GM19372 (cell line): Measurements from ENCODE around the gene CRB2.
"Not testable (repeated sequence)": the region's sequence is repeated elsewhere in the genome, so short reads cannot be mapped to it uniquely, and the experiment has no call there.

Source experiments
- ATAC-seq: cut with Tn5 transposase; IDR thresholded peaks from one replicate; pipeline ENCODE4 v1.9.1; 2021; ENCODE audit warnings: mild to moderate bottlenecking, low read depth, moderate library complexity; ENCODE audit not compliant: unreplicated experiment

Gene CRB2

DNA sequence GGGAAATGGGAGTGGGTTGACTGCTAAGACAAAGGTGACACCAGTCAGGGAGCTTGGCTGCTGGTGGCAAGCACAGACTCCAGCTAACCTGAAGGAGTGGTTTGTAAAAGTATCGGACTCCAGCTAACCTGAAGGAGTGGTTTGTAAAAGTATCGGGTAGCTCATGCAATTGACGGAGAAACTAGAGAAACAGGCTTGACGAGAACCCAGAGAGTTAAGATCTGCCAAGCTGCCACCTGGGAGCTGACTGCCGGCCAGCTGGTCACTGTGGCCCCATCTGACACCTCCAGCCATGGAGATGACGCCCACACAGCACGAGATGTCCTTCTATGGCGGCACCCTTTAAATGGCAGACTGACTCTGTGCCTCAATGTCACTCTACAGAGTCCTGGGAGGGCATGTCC lies 28.3 kb upstream of the CRB2 start:
- no peak for ATAC-seq

DNA sequence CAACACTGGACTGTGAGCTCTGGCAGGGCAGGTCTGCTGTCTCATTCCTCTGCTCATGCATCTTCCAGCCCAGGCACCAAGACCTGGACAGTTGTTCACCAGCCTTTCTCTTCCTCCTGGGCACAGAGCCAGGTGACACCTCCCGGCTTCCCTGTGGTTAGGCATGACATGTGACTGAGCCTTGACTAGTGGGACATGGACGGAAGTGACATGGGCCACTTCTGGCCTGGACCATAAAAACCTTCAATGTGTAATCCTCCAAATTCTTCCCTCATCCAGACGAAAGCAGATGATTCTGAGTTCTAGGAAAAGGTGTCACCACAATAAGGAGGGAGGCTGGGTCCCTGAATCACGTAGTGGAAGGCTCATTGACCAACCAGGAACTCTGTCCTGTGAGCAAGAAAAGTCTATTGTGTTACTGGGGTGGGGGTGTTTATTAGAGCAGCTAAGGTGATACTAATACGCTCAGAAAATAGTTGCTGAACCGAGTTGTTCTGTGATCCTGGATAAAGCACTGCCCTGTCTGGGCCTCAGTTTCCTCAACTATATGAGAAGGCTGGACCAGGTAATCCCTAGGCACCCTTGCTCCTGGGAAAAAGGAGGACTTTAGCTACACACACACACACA lies 26.6 kb upstream of the CRB2 start:
- ATAC-seq, result no peak

DNA sequence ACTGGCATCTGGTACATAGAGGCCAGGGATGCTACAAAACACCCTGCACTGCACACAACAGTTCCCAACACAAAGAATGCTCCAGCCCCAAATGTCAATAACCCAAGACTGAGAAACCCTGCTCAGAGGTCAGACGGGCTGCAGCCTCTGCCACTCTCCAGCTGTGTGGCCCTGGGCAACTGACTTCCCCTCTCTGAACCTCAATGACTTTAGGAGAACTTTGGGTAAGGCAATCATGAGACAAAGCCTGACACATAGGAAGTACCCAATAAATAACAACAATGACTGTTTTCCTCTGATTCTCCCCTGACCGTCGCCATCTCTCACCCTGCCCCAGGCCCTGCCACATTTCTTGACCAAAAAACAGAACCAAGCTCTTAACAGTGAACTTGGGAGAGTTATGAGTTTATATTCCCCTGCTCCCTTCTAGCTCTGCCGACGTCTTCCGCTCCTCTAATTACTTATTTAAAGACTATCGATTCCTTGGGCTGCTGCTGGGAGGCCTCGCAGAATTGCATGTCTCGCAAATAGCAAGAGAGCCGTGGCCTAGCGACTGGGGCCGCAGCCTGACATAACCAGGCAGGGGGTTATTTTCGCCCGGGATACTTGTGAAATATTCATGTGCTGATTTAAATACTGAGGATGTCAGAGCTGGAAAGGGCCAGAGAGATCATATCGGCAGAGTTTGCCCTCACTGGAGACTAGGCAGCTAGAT lies 24.5 kb upstream of the CRB2 start:
- no peak for ATAC-seq

DNA sequence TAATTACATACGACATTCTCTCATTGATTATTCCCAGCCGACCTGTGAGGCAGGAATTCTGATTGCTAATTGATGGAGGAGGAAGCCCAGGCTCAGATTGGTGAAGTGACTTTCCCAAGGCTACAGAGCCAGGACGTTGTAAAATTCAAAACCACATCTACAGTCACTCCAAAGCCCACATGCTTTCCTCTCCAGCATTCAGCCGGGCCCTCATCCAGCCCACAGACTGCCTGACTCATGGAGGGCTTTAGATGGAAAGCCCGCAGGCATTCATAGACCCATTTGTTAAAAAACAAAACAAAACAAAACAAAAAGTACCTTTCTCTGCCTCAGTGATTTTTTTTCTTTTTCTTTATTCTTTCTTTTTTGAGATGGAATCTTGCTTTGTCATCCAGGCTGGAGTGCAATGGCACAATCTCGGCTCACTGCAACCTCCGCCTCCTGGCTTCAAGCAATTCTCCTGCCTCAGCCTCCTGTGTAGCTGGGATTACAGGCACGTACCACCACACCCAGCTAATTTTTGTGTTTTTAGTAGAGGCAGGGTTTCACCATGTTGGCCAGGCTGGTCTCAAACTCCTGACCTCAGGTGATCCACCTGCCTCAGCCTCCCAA lies 22.8 kb upstream of the CRB2 start:
- not testable (repeated sequence) for ATAC-seq

DNA sequence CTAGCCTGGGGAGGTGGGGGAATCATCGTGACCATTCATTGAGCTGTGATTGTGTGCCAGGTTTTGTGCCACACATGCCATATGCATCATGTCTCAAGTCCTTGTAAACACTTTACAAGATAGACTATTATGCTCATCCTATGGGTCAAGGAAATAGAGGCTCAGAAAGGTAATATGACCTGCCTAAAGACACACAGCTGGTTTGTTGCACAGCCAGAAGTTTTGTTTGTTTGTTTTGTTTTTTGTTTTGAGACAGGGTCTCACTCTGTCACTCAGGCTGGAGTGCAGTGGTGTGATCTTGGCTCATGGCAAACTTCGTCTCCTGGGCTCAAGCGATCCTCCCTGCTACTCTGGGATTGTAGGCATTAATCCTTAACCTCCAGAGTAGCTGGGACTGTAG lies 21.4 kb upstream of the CRB2 start:
- no peak for ATAC-seq

DNA sequence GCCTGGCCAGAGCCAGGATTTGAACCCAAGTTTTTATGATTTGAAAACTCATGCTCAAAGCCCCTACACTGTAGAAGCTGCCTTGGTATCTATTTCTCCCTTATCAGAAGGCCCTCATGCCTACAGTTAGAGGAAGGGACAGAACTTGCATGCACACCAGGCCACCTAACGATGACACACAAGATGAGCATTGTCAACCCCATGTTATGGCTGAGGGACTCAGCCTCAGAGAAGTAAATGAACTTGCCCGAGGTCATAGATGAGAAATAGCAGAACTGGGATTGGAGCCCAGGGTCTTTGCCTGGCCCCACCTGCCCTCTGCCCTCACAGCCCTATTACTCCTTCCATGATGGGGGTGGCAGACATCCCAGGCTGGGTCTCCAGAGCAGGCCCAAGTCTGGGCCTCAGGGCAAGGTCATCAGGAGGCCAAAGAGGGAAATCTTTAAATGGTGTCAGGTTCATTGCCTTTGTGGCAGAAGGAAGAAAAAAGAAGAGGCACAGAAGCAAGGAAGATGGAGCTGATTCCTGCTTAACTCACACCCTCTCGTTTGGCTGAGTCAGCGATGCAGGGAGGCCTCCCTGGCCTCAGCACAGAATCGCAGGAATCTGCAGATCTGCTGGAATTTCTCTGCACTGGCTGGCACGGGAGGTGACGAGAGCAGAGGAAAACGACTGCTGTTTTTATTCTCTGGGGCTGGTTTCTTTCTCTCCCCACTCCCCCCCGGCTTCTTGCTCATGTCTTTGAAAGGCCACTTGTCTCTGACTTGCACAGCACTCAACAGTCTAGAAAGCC lies 20.6 kb upstream of the CRB2 start:
- ATAC-seq, result no peak

GRCh38 chr9:123335986-123336329 lies 20.0 kb upstream of the CRB2 start:
- no peak for ATAC-seq

- ATAC-seq, result no peak
Observed at GRCh38 chr9:123336449-123336848, 19.5 kb upstream of the CRB2 start.

GRCh38 chr9:123336959-123337358 lies 19.0 kb upstream of the CRB2 start:
- ATAC-seq, result no peak

- no peak for ATAC-seq
Observed at GRCh38 chr9:123337971-123338370, 18.0 kb upstream of the CRB2 start.

- peak; percentile 65 for ATAC-seq
Observed at GRCh38 chr9:123338710-123339665, 17.0 kb upstream of the CRB2 start.

- ATAC-seq, result peak; percentile 40
Observed at GRCh38 chr9:123339666-123340510, 16.1 kb upstream of the CRB2 start.

DNA sequence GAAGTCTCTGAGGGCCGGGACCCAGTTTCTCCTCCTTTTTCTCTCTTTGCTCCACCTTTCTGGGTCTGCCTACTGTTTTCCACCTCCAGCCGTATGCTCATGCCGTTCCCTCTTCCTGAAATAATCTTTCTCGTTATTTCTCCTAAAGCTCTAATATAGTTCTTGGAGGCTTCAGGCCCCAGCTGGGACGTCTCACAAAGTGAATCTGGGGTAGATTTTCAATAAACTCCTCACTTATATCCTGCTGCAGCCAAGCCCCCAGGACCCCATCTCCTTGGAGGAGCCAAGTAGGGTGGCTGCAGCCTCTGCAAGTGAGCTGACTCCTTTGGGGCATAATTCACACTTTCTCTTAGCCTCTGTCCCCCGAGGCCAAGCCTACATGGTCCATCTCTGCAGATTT lies 14.2 kb upstream of the CRB2 start:
- no peak for ATAC-seq

DNA sequence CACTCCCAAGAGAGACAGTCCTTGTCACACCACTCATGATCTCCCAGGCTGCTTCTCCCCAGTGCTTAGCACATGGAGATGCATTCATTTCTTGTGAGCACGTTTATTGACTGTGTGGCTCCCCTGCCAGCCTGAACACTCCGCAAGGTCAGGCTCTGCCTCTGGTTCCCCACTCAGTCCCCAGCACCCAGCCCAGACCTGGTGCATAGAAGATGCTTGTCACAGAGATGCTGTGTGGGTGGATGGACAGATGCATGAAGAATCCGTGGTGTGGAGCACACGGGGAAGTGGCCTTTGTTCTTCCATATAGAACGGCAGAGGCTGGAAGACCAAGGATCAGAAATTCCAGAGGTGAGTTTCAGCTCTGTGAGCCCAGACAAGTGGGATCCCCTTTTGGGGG lies 13.8 kb upstream of the CRB2 start:
- ATAC-seq, result no peak

DNA sequence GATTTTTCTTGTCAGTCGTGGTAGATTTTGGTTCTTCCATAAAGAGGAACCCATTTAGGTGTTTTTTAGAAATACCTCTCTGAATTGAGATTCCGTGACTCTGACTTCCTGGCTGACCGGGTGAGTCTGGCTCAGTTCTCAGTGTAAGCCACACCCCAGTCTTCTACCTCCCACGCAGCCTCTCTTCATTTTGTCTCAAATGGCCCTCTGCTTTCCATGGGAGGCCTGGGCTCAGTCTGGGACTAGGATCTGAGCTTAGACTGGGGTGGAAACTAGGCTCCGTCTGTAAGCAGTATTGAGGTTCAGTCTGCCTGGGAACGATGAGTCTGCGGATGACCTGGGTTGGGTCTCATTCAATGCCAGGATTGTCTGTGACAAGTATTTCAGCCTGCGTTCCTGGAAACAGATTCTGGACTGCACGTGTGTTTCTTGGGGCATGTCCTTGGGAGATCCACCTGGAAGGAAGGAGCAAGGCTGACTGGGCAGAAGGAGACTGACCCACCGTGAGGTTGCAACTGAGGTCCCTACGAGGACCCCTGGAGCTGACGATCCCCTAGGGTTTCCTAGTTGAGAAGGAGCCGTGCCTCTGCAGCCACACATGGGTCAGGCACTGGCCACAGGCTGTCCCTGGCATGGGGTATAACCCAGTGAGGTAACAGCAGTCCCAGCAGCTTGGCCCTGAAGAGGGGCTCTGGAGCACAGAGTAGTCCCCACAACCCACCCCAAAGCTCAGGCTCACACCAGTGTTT lies 12.4 kb upstream of the CRB2 start:
- ATAC-seq, result peak; percentile 31

DNA sequence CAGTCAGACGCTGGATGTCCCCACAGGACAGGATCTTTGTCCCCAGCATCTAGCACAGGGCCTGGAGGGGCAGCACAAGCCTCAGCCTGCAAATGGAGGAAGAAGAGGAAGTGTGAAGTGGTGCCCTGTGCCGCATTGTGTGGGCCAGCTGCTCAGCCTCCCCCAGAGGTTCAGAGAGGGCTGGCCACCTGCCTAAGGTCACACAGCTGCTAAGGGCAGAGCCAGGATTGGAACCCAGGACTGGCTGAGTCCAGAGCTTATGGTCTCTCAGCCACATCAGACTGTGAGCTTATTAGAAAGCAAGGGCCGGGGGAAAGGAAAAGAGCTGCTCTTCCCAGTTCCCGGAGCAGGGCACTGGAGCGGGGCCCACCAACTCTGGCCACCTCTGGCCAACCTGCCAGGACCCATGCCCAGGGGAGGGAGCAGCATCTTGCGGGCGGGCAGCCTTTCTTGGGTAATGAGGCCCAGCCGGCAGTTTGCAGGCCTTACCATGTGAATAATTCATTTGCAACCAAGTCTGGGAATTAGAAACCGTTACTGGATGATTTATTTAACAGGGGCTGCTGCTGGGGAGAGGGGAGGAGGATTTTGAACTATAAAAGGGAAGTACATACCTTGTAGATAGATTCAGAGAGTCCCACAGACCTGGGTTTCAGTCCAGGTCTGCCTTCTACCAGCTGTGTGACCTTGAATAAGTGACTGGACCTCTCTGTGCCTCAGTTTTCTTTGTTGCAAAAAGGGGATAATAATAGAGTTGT lies 11.6 kb upstream of the CRB2 start:
- no peak for ATAC-seq

GRCh38 chr9:123345567-123345955 lies 10.4 kb upstream of the CRB2 start:
- no peak for ATAC-seq

GRCh38 chr9:123346026-123346425 lies 10.0 kb upstream of the CRB2 start:
- ATAC-seq, result no peak
